AG08396 (cell line): Measurements from ENCODE around the gene NPC1.

ENCODE experiments used
- DNase-seq: peaks from one replicate; pipeline ENCODE4 v3.0.0; 2012; ENCODE audit warnings: low spot score, mixed read lengths

The NPC1 gene

GRCh38 chr18:23487738-23488570, 98.4 kb downstream of the NPC1 start:
- no peak for DNase-seq

GRCh38 chr18:23485386-23485785, 100.9 kb downstream of the NPC1 start:
- DNase-seq, result no peak

- DNase-seq, result no peak
These were observed 101.6 kb downstream of the NPC1 start for GRCh38 chr18:23484561-23485182.
